NB4 (cell line): ENCODE data around the gene LY6G6F.

Experiments
- CTCF ChIP-seq: IDR thresholded peaks from one replicate; pipeline ENCODE4 v1.5.1; 2012; ENCODE audit warnings: low read depth, low read length
- TF ChIP-seq, protein P1 (sequence below): IDR thresholded peaks from 2 replicates; pipeline ENCODE4 v1.6.1; 2011; ENCODE audit warnings: low read depth, low read length

- TF ChIP-seq, protein P1, sequence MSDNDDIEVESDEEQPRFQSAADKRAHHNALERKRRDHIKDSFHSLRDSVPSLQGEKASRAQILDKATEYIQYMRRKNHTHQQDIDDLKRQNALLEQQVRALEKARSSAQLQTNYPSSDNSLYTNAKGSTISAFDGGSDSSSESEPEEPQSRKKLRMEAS: no peak
- TF ChIP-seq CTCF: no peak
These were observed 14.3 kb upstream of the LY6G6F start for GRCh38 chr6:31692353-31692752.
